Activated T-helper 17 cell treated with anti-CD3 and anti-CD28 coated beads, Interleukin-2, amount 50 U/mL, for 72 hours (primary cell): ENCODE results near the gene MFSD8. TPM values are rescaled to one million over a fixed set of nuclear protein-coding genes. Genes with fewer than 3 reads are reported as not detected.
"Not testable (repeated sequence)": the region's sequence is repeated elsewhere in the genome, so short reads cannot be mapped to it uniquely, and the experiment has no call there.

Source experiments
- ATAC-seq: fragments of 150-1000 bp; cut with Tn5 transposase; replicated peaks from 2 replicates; pipeline ENCODE4 v1.10.0; 2021; ENCODE audit warnings: mild to moderate bottlenecking, moderate library complexity
- H3K27ac Mint-ChIP-seq: one replicate; pipeline ENCODE4 v1.8.0; 2022; ENCODE audit warnings: mixed read lengths
- H3K27me3 Mint-ChIP-seq: one replicate; pipeline ENCODE4 v1.8.0; 2022; ENCODE audit warnings: mixed read lengths
- H3K36me3 Mint-ChIP-seq: one replicate; pipeline ENCODE4 v1.8.0; 2022; ENCODE audit warnings: low read depth, mild to moderate bottlenecking, mixed read lengths
- H3K4me1 Mint-ChIP-seq: one replicate; pipeline ENCODE4 v1.8.0; 2022; ENCODE audit warnings: mixed read lengths
- H3K4me3 Mint-ChIP-seq: one replicate; pipeline ENCODE4 v1.8.0; 2022; ENCODE audit warnings: mild to moderate bottlenecking, mixed read lengths
- H3K9me3 Mint-ChIP-seq: one replicate; pipeline ENCODE4 v1.8.0; 2022; ENCODE audit warnings: mixed read lengths
- total RNA-seq, 2 donors: library from RNA; stranded (reverse); gene quantifications; one replicate each; pipeline ENCODE4 v1.2.3, GENCODE V29; 2022

Gene MFSD8
- total RNA-seq, 2 donors from 2014 or later: 19.4 to 22.9 TPM

GRCh38 chr4:127899682-127900081 is 65.3 kb downstream of the MFSD8 start:
- not testable (repeated sequence) for H3K4me3 Mint-ChIP-seq, H3K4me1 Mint-ChIP-seq, ATAC-seq, H3K27ac Mint-ChIP-seq, H3K27me3 Mint-ChIP-seq
- Mint-ChIP-seq H3K36me3 (peaks cover 39% of the 10 kb centered on the region), H3K9me3 (peaks cover 12% of the 10 kb centered on the region)

GRCh38 chr4:127896528-127896927 is 68.4 kb downstream of the MFSD8 start:
- H3K9me3 Mint-ChIP-seq: no peaks in the 10 kb centered on the region
- no peak for ATAC-seq
- no peaks in the 10 kb centered on the region for H3K4me1 Mint-ChIP-seq
- peaks cover 65% of the 10 kb centered on the region for H3K36me3 Mint-ChIP-seq
- H3K4me3 Mint-ChIP-seq: no peak overlapping the region
- no peak overlapping the region for H3K27ac Mint-ChIP-seq
- no peaks in the 10 kb centered on the region for H3K27me3 Mint-ChIP-seq

- Mint-ChIP-seq H3K27ac (no peak overlapping the region), H3K4me3 (no peak overlapping the region), H3K4me1 (no peaks in the 10 kb centered on the region), H3K9me3 (no peaks in the 10 kb centered on the region), H3K36me3 (peaks cover 66% of the 10 kb centered on the region), H3K27me3 (no peaks in the 10 kb centered on the region)
- no peak for ATAC-seq
Observed at GRCh38 chr4:127896069-127896468, 68.9 kb downstream of the MFSD8 start.

GRCh38 chr4:127889903-127890302 is 75.1 kb downstream of the MFSD8 start:
- H3K27me3 Mint-ChIP-seq: no peaks in the 10 kb centered on the region
- H3K36me3 Mint-ChIP-seq: peaks cover 89% of the 10 kb centered on the region
- no peaks in the 10 kb centered on the region for H3K9me3 Mint-ChIP-seq
- no peak overlapping the region for H3K27ac Mint-ChIP-seq
- peaks cover 5% of the 10 kb centered on the region for H3K4me1 Mint-ChIP-seq
- no peak overlapping the region for H3K4me3 Mint-ChIP-seq
- no peak for ATAC-seq

- Mint-ChIP-seq H3K27me3 (no peaks in the 10 kb centered on the region), H3K27ac (no peak overlapping the region), H3K9me3 (no peaks in the 10 kb centered on the region), H3K4me1 (peaks cover 5% of the 10 kb centered on the region), H3K4me3 (no peak overlapping the region), H3K36me3 (peaks cover 89% of the 10 kb centered on the region)
- no peak for ATAC-seq
Observed at GRCh38 chr4:127888559-127888958, 76.4 kb downstream of the MFSD8 start.

GRCh38 chr4:127881563-127881864 is 83.5 kb downstream of the MFSD8 start:
- H3K27me3 Mint-ChIP-seq: no peaks in the 10 kb centered on the region
- ATAC-seq: peak; percentile 17
- H3K4me3 Mint-ChIP-seq: peak overlapping the region; percentile 95
- H3K27ac Mint-ChIP-seq: peak overlapping the region; percentile 98
- H3K4me1 Mint-ChIP-seq: peaks cover 13% of the 10 kb centered on the region
- no peaks in the 10 kb centered on the region for H3K9me3 Mint-ChIP-seq
- peaks cover 62% of the 10 kb centered on the region for H3K36me3 Mint-ChIP-seq

- H3K4me1 Mint-ChIP-seq: peaks cover 13% of the 10 kb centered on the region
- H3K4me3 Mint-ChIP-seq: peak within 1 kb of the TSS; percentile 95
- ATAC-seq: peak; percentile 96
- peak within 1 kb of the TSS; percentile 98 for H3K27ac Mint-ChIP-seq
- H3K36me3 Mint-ChIP-seq: peaks cover 57% of the 10 kb centered on the region
- H3K9me3 Mint-ChIP-seq: no peaks in the 10 kb centered on the region
- no peaks in the 10 kb centered on the region for H3K27me3 Mint-ChIP-seq
Observed at GRCh38 chr4:127880763-127881562, 84.0 kb downstream of the MFSD8 start, which contains the start of gene PLK4. Gene PLK4, plus strand, starts transcription at chr4:127880893. Its CDS starts 242 bp downstream, at chr4:127881135.

- Mint-ChIP-seq H3K27me3 (no peaks in the 10 kb centered on the region), H3K36me3 (peaks cover 15% of the 10 kb centered on the region), H3K4me1 (peaks cover 13% of the 10 kb centered on the region), H3K27ac (no peak overlapping the region), H3K4me3 (no peak overlapping the region), H3K9me3 (no peaks in the 10 kb centered on the region)
- no peak for ATAC-seq
Observed at GRCh38 chr4:127875791-127876190, 89.2 kb downstream of the MFSD8 start.

- H3K27me3 Mint-ChIP-seq: no peaks in the 10 kb centered on the region
- H3K4me3 Mint-ChIP-seq: no peak overlapping the region
- ATAC-seq: no peak
Observed at GRCh38 chr4:127870688-127871087, 94.3 kb downstream of the MFSD8 start.

GRCh38 chr4:127870281-127870680 is 94.7 kb downstream of the MFSD8 start:
- Mint-ChIP-seq H3K4me3 (no peak overlapping the region), H3K27me3 (no peaks in the 10 kb centered on the region), H3K36me3 (peaks cover 4% of the 10 kb centered on the region)

More at GRCh38 chr4:127870688-127871087, 94.3 kb downstream of the MFSD8 start:
- H3K27ac Mint-ChIP-seq: no peak overlapping the region
- H3K4me1 Mint-ChIP-seq: no peaks in the 10 kb centered on the region
- no peaks in the 10 kb centered on the region for H3K9me3 Mint-ChIP-seq
- peaks cover 8% of the 10 kb centered on the region for H3K36me3 Mint-ChIP-seq

GRCh38 chr4:127868196-127868595 is 96.8 kb downstream of the MFSD8 start:
- Mint-ChIP-seq H3K4me3 (no peak overlapping the region), H3K27me3 (no peaks in the 10 kb centered on the region), H3K9me3 (no peaks in the 10 kb centered on the region), H3K27ac (no peak overlapping the region), H3K36me3 (no peaks in the 10 kb centered on the region), H3K4me1 (no peaks in the 10 kb centered on the region)
- no peak for ATAC-seq

More at GRCh38 chr4:127870281-127870680, 94.7 kb downstream of the MFSD8 start:
- Mint-ChIP-seq H3K4me1 (no peaks in the 10 kb centered on the region), H3K27ac (no peak overlapping the region), H3K9me3 (no peaks in the 10 kb centered on the region)
- no peak for ATAC-seq

Other genes starting within 250 kb of the MFSD8 start
- gene SLC25A31, start 234.8 kb downstream of the MFSD8 start, total RNA-seq: not detected
- gene HSPA4L, start 182.9 kb downstream of the MFSD8 start, total RNA-seq: 1 to 10 TPM; 2.4 to 3.1 TPM
- gene PLK4, start 84.3 kb downstream of the MFSD8 start, total RNA-seq: 10 to 100 TPM; 47.3 to 51.3 TPM
- 10 to 100 TPM; 24.5 to 24.6 TPM for gene ABHD18, start 233 bp upstream of the MFSD8 start, total RNA-seq
- 10 to 100 TPM; 17.5 to 18.5 TPM for gene LARP1B, start 96.1 kb upstream of the MFSD8 start, total RNA-seq